ENCODE measurements around the gene SEPTIN2.
"Not testable (repeated sequence)": the region's sequence is repeated elsewhere in the genome, so short reads cannot be mapped to it uniquely, and the experiment has no call there.

Gene SEPTIN2

GRCh38 chr2:241390301-241391206 lies 74.8 kb downstream of the SEPTIN2 start:
- DNase-seq: no peak

GRCh38 chr2:241391892-241392665 lies 76.4 kb downstream of the SEPTIN2 start:
- no peak for DNase-seq

- DNase-seq: not testable (repeated sequence)
These were observed 77.0 kb downstream of the SEPTIN2 start for GRCh38 chr2:241392753-241393152.

DNA sequence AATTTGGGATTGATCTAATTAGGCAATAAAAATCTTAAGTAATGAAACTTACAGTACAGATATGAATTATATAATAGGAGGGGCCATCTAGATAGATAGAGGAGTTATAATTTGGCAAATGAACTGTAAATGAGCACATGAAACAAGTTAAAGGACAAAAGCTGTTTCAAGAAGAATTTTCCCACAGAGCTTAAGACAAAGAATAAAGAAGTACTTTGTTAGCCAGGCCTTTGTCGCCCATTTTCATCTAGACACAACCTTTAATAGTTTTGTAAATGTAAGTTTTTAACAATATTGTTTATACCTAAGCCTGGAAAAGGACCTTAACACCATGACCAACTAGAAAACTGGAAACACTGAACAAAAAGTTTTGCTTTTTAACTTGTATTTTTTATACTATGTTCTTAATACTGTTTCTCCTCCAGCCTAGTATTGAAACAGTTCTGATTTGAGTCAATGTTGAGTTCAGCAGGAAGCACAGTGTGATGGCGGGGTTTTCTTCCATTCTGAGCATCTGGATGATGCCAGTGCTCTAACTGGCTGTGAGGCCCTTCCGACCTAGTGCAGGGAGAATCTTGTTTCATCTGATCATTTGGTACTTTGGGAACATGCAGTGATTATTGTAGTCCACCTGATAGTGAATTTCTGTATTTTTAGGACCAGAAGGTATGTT lies 77.9 kb downstream of the SEPTIN2 start:
- no peak for DNase-seq

DNA sequence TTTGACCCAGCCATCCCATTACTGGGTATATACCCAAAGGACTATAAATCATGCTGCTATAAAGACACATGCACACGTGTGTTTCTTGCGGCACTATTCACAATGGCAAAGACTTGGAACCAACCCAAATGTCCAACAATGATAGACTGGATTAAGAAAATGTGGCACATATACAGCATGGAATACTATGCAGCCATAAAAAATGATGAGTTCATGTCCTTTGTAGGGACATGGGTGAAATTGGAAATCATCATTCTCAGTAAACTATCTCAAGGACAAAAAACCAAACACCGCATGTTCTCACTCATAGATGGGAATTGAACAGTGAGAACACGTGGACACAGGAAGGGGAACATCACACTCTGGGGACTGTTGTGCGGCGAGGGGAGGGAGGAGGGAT lies 81.1 kb downstream of the SEPTIN2 start:
- not testable (repeated sequence) for DNase-seq

- DNase-seq: no peak
These were observed 84.5 kb downstream of the SEPTIN2 start for GRCh38 chr2:241399941-241400922.

Data from NCI-H524 treated with DMSO at 0.1 percent for 48 hours (cell line).